ENCODE measurements around the gene MCTP1.
"Not testable (repeated sequence)": the region's sequence is repeated elsewhere in the genome, so short reads cannot be mapped to it uniquely, and the experiment has no call there.

Gene MCTP1

GRCh38 chr5:95027151-95027721 is 257.7 kb downstream of the MCTP1 start:
- H3K9me3 Mint-ChIP-seq: peaks cover 3% of the 10 kb centered on the region
- DNase-seq (ENCODE audit: low spot score): no peak
- no peaks in the 10 kb centered on the region for H3K36me3 Mint-ChIP-seq (ENCODE audit: low read depth)
- no peak overlapping the region for H3K27ac Mint-ChIP-seq
- H3K27me3 Mint-ChIP-seq (ENCODE audit: low read depth): peaks cover 5% of the 10 kb centered on the region
- peak overlapping the region; percentile 33 for H3K4me3 Mint-ChIP-seq
- H3K4me1 Mint-ChIP-seq (ENCODE audit: low read depth): peaks cover 28% of the 10 kb centered on the region

- DNase-seq (ENCODE audit: low spot score): no peak
- no peak overlapping the region for H3K4me3 Mint-ChIP-seq
- peaks cover 28% of the 10 kb centered on the region for H3K4me1 Mint-ChIP-seq (ENCODE audit: low read depth)
- peaks cover under 1% of the 10 kb centered on the region for H3K9me3 Mint-ChIP-seq
- H3K27ac Mint-ChIP-seq: no peak overlapping the region
- peaks cover 5% of the 10 kb centered on the region for H3K27me3 Mint-ChIP-seq (ENCODE audit: low read depth)
- no peaks in the 10 kb centered on the region for H3K36me3 Mint-ChIP-seq (ENCODE audit: low read depth)
Measured at GRCh38 chr5:95026718-95027117, 258.2 kb downstream of the MCTP1 start.

GRCh38 chr5:95022967-95023695 is 261.8 kb downstream of the MCTP1 start:
- H3K36me3 Mint-ChIP-seq (ENCODE audit: low read depth): no peaks in the 10 kb centered on the region
- H3K27me3 Mint-ChIP-seq (ENCODE audit: low read depth): peaks cover 2% of the 10 kb centered on the region
- peaks cover 28% of the 10 kb centered on the region for H3K4me1 Mint-ChIP-seq (ENCODE audit: low read depth)
- H3K27ac Mint-ChIP-seq: no peak overlapping the region
- no peaks in the 10 kb centered on the region for H3K9me3 Mint-ChIP-seq
- H3K4me3 Mint-ChIP-seq: peak overlapping the region; percentile 8
- peak; percentile 19 for DNase-seq (ENCODE audit: low spot score)

- Mint-ChIP-seq H3K4me3 (no peak overlapping the region), H3K36me3 (ENCODE audit: low read depth) (no peaks in the 10 kb centered on the region), H3K27ac (no peak overlapping the region), H3K4me1 (ENCODE audit: low read depth) (peaks cover 13% of the 10 kb centered on the region), H3K27me3 (ENCODE audit: low read depth) (peaks cover 2% of the 10 kb centered on the region), H3K9me3 (no peaks in the 10 kb centered on the region)
- DNase-seq (ENCODE audit: low spot score): no peak
Measured at GRCh38 chr5:95020345-95020744, 264.5 kb downstream of the MCTP1 start.

- Mint-ChIP-seq H3K4me1 (ENCODE audit: low read depth) (peaks cover 10% of the 10 kb centered on the region), H3K9me3 (no peaks in the 10 kb centered on the region), H3K4me3 (no peak overlapping the region), H3K27ac (no peak overlapping the region), H3K36me3 (ENCODE audit: low read depth) (no peaks in the 10 kb centered on the region), H3K27me3 (ENCODE audit: low read depth) (no peaks in the 10 kb centered on the region)
- no peak for DNase-seq (ENCODE audit: low spot score)
Measured at GRCh38 chr5:95018946-95019345, 265.9 kb downstream of the MCTP1 start.

GRCh38 chr5:95018511-95018910 is 266.4 kb downstream of the MCTP1 start:
- no peak for DNase-seq (ENCODE audit: low spot score)
- H3K4me3 Mint-ChIP-seq: no peak overlapping the region
- no peak overlapping the region for H3K27ac Mint-ChIP-seq
- peaks cover 8% of the 10 kb centered on the region for H3K4me1 Mint-ChIP-seq (ENCODE audit: low read depth)
- no peaks in the 10 kb centered on the region for H3K9me3 Mint-ChIP-seq
- no peaks in the 10 kb centered on the region for H3K36me3 Mint-ChIP-seq (ENCODE audit: low read depth)
- H3K27me3 Mint-ChIP-seq (ENCODE audit: low read depth): no peaks in the 10 kb centered on the region

- no peaks in the 10 kb centered on the region for H3K9me3 Mint-ChIP-seq
- H3K4me1 Mint-ChIP-seq (ENCODE audit: low read depth): no peaks in the 10 kb centered on the region
- no peak for DNase-seq (ENCODE audit: low spot score)
- no peak overlapping the region for H3K4me3 Mint-ChIP-seq
- no peaks in the 10 kb centered on the region for H3K36me3 Mint-ChIP-seq (ENCODE audit: low read depth)
- no peaks in the 10 kb centered on the region for H3K27me3 Mint-ChIP-seq (ENCODE audit: low read depth)
- H3K27ac Mint-ChIP-seq: no peak overlapping the region
Measured at GRCh38 chr5:95009812-95010211, 275.1 kb downstream of the MCTP1 start.

- no peaks in the 10 kb centered on the region for H3K36me3 Mint-ChIP-seq (ENCODE audit: low read depth)
- no peak for DNase-seq (ENCODE audit: low spot score)
- no peaks in the 10 kb centered on the region for H3K4me1 Mint-ChIP-seq (ENCODE audit: low read depth)
- no peak overlapping the region for H3K4me3 Mint-ChIP-seq
- H3K27me3 Mint-ChIP-seq (ENCODE audit: low read depth): no peaks in the 10 kb centered on the region
- peaks cover 10% of the 10 kb centered on the region for H3K9me3 Mint-ChIP-seq
- H3K27ac Mint-ChIP-seq: no peak overlapping the region
Measured at GRCh38 chr5:95007921-95008597, 276.8 kb downstream of the MCTP1 start.

GRCh38 chr5:95005811-95006210 is 279.1 kb downstream of the MCTP1 start:
- Mint-ChIP-seq H3K9me3 (peaks cover 10% of the 10 kb centered on the region), H3K27ac (no peak overlapping the region), H3K4me3 (no peak overlapping the region), H3K4me1 (ENCODE audit: low read depth) (no peaks in the 10 kb centered on the region), H3K27me3 (ENCODE audit: low read depth) (no peaks in the 10 kb centered on the region), H3K36me3 (ENCODE audit: low read depth) (no peaks in the 10 kb centered on the region)
- no peak for DNase-seq (ENCODE audit: low spot score)

GRCh38 chr5:94998670-94999069 is 286.2 kb downstream of the MCTP1 start:
- H3K9me3 Mint-ChIP-seq: peaks cover 5% of the 10 kb centered on the region
- no peak for DNase-seq (ENCODE audit: low spot score)
- H3K4me1 Mint-ChIP-seq (ENCODE audit: low read depth): no peaks in the 10 kb centered on the region
- H3K27me3 Mint-ChIP-seq (ENCODE audit: low read depth): no peaks in the 10 kb centered on the region
- H3K27ac Mint-ChIP-seq: no peak overlapping the region
- H3K4me3 Mint-ChIP-seq: no peak overlapping the region
- H3K36me3 Mint-ChIP-seq (ENCODE audit: low read depth): no peaks in the 10 kb centered on the region

GRCh38 chr5:94994537-94994936 is 290.4 kb downstream of the MCTP1 start:
- DNase-seq (ENCODE audit: low spot score); H3K4me3 Mint-ChIP-seq; H3K27ac Mint-ChIP-seq; H3K9me3 Mint-ChIP-seq; H3K27me3 Mint-ChIP-seq (ENCODE audit: low read depth); H3K36me3 Mint-ChIP-seq (ENCODE audit: low read depth); H3K4me1 Mint-ChIP-seq (ENCODE audit: low read depth): not testable (repeated sequence)

GRCh38 chr5:94993491-94993890 is 291.4 kb downstream of the MCTP1 start:
- Mint-ChIP-seq H3K27me3 (ENCODE audit: low read depth) (no peaks in the 10 kb centered on the region), H3K4me3 (no peak overlapping the region), H3K4me1 (ENCODE audit: low read depth) (no peaks in the 10 kb centered on the region), H3K36me3 (ENCODE audit: low read depth) (no peaks in the 10 kb centered on the region), H3K9me3 (no peaks in the 10 kb centered on the region), H3K27ac (no peak overlapping the region)
- DNase-seq (ENCODE audit: low spot score): no peak

- Mint-ChIP-seq H3K4me3 (no peak overlapping the region), H3K36me3 (ENCODE audit: low read depth) (no peaks in the 10 kb centered on the region)
Measured at GRCh38 chr5:94992325-94992724, 292.6 kb downstream of the MCTP1 start.

GRCh38 chr5:94983861-94984535 is 300.9 kb downstream of the MCTP1 start:
- no peak for DNase-seq (ENCODE audit: low spot score)
- Mint-ChIP-seq H3K27me3 (ENCODE audit: low read depth) (no peaks in the 10 kb centered on the region), H3K36me3 (ENCODE audit: low read depth) (no peaks in the 10 kb centered on the region), H3K9me3 (no peaks in the 10 kb centered on the region), H3K27ac (no peak overlapping the region), H3K4me3 (no peak overlapping the region), H3K4me1 (ENCODE audit: low read depth) (no peaks in the 10 kb centered on the region)

More at GRCh38 chr5:94992325-94992724, 292.6 kb downstream of the MCTP1 start:
- no peaks in the 10 kb centered on the region for H3K9me3 Mint-ChIP-seq
- H3K27me3 Mint-ChIP-seq (ENCODE audit: low read depth): no peaks in the 10 kb centered on the region
- DNase-seq (ENCODE audit: low spot score): no peak
- no peak overlapping the region for H3K27ac Mint-ChIP-seq
- no peaks in the 10 kb centered on the region for H3K4me1 Mint-ChIP-seq (ENCODE audit: low read depth)
